HEK293 (cell line): ENCODE results near the gene STAT5B.

Experiments
- ZBTB20 ChIP-seq: fragments of 450-650 bp; formaldehyde crosslinking; IDR thresholded peaks from 2 replicates; pipeline ENCODE4 v1.5.1; 2016; ENCODE audit warnings: missing biosample characterization, missing genetic modification characterization
- ZNF169 ChIP-seq: fragments of 450-650 bp; formaldehyde crosslinking; IDR thresholded peaks from 2 replicates; pipeline ENCODE4 v1.5.1; 2016; ENCODE audit warnings: missing biosample characterization, missing genetic modification characterization
- ZNF274 ChIP-seq, 2 experiments: fragments of 200-500 bp in 1 of 2; fragments of 450-650 bp in 1 of 2; sonication (Bioruptor generic) in 1 of 2; formaldehyde crosslinking in 1 of 2; IDR thresholded peaks; 2 replicates each; pipeline versions ENCODE4 v1.5.1 to v1.6.1; 2014 to 2016; ENCODE audit warnings: borderline replicate concordance in 1 of 2, inconsistent platforms in 1 of 2, low read length in 1 of 2, missing biosample characterization in 1 of 2, missing genetic modification characterization in 1 of 2
- ZNF48 ChIP-seq: fragments of 450-650 bp; formaldehyde crosslinking; IDR thresholded peaks from 2 replicates; pipeline ENCODE4 v1.5.1; 2016; ENCODE audit warnings: missing biosample characterization, missing genetic modification characterization
- ZNF580 ChIP-seq: fragments of 450-650 bp; formaldehyde crosslinking; IDR thresholded peaks from 2 replicates; pipeline ENCODE4 v1.5.1; 2016; ENCODE audit warnings: missing biosample characterization, missing genetic modification characterization
- ZNF777 ChIP-seq: fragments of 450-650 bp; formaldehyde crosslinking; IDR thresholded peaks from 2 replicates; pipeline ENCODE4 v1.5.1; 2017; ENCODE audit warnings: missing biosample characterization, missing genetic modification characterization, borderline replicate concordance

GRCh38 chr17:42276609-42277341 is 584 bp upstream of the STAT5B start:
- TF ChIP-seq ZBTB20 (peak; percentile 74; the same call in 1 of the 2 replicates), ZNF169 (no peak), ZNF48 (tag by site-specific recombination) (no peak), ZNF274 (IDR thresholded peaks at IDR 0.05; ENCODE audit: low read length) (no peak), ZNF274 (tag by site-specific recombination; IDR thresholded peaks at IDR 0.05; ENCODE audit: borderline replicate concordance) (no peak), ZNF580 (tag by site-specific recombination) (no peak), ZNF777 (peak; percentile 75)
